Activated CD4-positive, alpha-beta T cell treated with anti-CD3 and anti-CD28 coated beads, Interleukin-2, Interleukin-4, amounts not matched to agents 100 ng/mL and 50 ng/mL, durations not matched to agents 16 hours and 8 hours (primary cell): ENCODE results near the gene CACNA2D2.

Experiments used
- DNase-seq: peaks from one replicate; pipeline ENCODE4 v3.0.0-alpha.2; 2020; ENCODE audit warnings: low spot score

The CACNA2D2 gene

DNA sequence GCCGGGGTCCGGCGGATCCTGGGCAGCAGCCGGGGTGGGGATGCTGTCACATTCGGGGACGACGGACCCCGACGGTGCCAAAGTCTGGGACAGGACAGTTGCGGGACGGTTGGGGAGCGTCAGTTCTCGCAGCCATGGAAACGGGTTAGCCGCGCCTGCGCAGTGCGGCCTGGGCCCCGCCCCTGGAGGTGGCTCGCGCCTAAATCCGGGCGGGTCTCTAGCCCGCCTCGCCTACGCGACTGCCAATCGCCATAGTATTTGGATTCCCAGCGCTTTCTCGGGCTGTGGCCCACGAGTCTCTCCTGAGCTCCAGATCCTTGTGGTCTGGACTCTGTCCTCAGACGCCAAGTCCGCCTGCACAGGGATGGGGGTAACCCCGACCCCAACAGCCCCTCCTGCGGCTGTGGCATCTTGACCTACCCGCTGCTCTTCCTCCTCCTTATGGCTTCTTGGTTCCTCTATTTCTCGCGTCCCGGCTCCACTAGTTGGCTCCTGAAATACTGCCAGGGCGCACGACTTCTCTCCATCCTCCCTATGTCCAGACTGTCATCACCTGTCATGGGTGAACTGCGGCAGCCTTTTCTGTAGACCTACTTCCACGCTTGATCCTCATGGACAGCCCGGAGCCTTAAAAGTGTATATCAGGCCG, 157.7 kb downstream of the CACNA2D2 start, which contains the start of gene ZMYND10:
Gene ZMYND10, minus strand, starts transcription at position 147 of the 649 bp plus-strand sequence. CDS start 153 bp downstream, outside the sequence.
- peak; percentile 83 for DNase-seq

DNA sequence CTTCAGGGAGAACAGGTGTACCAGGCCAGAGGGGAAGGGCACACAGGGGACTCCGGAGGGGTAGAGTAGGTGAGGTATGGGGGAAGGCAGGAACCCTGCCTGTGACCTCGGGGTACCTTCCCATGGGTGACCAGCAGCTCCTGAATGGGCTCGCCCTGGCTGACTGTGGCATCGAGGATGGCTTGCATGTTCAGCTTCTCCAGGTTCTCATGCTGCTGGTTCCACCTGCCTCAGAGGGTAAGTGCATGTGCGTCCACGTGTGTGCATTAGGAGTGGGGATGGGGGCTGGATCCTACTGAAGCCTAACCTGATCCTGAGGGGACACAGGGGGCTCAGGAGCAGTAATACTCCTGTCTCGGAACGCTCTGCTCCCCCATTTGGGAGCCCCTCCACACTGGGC, 158.4 kb downstream of the CACNA2D2 start:
- no peak for DNase-seq

DNA sequence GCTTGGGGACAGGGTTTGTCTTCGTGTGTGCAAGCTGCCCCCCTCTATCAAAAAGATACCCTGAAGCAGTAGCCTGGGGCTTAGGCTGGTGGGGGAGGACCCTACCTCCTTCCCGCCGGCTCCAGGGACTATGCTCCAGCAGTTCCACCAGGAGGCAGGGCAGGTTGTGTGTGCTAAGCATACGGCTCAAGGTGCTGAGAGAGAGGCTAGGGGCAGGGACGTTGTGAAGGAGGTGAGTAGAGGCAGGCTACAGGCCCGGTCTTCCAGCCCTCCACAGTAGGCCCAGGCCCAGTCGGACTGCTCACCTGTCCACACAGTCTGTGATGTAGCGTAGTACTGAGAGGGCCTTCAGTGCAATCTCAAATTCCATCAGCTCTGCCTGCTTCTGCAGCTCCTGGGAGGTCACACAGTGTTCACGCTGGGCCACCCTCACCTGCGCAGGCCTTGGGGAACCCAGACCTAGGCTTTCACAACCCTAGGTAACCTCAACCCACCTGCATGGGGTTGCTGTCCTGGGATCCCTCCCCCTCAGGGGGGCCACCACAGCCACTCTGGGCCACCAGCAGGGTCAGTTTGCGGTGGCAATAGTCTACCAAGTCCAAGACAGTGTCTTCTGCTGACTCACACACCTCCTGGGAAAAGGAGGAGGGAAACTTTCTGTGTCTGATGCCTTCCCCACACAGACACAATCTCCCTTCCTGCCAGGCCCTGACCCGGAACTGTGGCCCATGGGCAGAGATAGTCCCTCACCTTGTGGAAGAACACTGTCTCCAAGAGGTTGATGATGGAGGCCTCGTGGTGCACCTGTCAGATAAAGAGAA, 160.4 kb downstream of the CACNA2D2 start:
- no peak for DNase-seq

DNA sequence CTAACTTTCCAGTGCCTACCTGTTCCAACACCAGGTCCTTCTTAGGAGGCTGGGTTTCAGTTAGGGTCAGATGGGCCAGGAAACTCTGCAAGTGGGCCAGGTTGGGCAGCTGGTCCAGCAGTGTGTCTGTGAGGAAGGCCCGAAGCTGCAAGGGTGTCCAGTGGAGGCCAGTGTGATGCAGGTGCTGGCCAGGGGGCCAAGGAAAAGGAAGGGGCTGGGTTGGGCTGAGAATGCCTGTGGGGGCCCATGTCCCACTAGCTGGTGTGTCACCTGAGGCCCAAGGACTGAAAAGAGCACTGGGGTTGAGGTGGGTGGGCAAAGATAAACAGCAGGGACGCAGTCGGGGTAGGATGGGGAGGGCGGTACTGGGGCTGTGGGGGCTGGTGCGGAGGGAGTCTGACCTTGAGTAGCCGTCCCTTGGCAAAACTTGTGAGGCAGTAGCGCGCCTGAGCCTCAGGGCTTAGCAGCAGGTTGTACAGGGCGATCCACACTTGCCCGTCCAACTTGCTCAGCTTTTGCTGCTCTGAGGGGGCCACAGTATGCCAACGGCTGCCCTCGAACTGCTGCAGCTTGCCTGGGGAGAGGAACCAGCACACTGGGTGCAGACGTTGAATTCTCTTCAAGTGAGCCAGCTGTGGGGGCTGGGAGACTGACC, 161.3 kb downstream of the CACNA2D2 start:
- no peak for DNase-seq

DNA sequence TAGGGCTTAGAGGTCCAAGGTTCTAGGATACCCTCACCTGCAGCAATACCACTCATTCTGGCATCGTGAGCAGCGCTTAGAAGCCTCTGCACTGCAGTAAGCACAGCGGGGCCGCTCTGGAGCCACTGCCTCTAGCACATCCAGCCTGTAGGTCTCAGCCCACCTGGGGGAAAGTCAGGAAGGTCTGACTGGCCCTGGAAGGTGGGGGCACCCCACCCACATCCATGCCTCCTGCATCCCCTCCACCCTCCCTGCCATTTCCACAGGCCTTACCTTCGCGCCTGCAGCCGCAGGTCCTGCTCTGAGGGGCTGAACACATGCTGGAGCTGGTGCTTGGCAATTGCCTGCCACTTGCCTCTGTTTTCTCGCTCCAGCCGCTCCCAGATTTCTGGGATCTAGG, 161.9 kb downstream of the CACNA2D2 start:
- no peak for DNase-seq

DNA sequence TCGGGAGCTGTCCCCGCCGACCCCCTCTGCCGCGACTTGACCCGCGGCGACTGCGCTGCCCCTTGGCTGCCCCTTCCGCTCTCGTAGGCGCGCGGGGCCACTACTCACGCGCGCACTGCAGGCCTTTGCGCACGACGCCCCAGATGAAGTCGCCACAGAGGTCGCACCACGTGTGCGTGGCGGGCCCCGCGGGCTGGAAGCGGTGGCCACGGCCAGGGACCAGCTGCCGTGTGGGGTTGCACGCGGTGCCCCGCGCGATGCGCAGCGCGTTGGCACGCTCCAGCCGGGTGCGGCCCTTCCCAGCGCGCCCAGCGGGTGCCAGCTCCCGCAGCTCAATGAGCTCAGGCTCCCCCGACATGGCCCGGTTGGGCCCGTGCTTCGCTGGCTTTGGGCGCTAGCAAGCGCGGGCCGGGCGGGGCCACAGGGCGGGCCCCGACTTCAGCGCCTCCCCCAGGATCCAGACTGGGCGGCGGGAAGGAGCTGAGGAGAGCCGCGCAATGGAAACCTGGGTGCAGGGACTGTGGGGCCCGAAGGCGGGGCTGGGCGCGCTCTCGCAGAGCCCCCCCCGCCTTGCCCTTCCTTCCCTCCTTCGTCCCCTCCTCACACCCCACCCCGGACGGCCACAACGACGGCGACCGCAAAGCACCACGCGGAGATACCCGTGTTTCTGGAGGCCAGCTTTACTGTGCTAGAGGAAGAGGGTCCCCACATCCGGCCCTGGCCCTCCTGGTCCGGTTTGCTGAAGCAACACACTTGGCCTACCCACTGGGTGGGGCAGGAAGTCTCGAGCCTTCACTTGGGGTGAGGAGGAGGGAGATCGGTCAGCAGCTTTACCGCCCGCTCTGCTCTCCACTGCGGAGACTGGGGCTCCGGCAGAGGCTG, 162.7 kb downstream of the CACNA2D2 start, which contains the start of gene RASSF1:
Gene RASSF1, minus strand, starts transcription at position 389 of the 882 bp plus-strand sequence. Its CDS starts 31 bp downstream, at position 358.
- peak; percentile 85 for DNase-seq

DNA sequence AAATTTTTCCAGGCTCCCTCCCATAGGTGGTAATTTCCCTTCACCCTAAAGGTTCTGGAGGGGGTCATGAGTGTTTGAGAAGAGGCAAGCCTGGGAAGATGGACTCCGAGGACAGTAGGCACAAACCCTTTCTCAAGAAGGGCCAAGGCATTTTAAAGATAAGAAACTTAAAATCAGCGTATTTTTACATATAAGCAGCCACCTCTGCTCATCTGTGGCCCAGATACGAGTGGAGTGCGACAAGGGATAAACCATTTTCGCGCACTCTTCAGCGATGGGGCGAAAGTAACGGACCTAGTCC, 163.3 kb downstream of the CACNA2D2 start:
- DNase-seq: no peak

DNA sequence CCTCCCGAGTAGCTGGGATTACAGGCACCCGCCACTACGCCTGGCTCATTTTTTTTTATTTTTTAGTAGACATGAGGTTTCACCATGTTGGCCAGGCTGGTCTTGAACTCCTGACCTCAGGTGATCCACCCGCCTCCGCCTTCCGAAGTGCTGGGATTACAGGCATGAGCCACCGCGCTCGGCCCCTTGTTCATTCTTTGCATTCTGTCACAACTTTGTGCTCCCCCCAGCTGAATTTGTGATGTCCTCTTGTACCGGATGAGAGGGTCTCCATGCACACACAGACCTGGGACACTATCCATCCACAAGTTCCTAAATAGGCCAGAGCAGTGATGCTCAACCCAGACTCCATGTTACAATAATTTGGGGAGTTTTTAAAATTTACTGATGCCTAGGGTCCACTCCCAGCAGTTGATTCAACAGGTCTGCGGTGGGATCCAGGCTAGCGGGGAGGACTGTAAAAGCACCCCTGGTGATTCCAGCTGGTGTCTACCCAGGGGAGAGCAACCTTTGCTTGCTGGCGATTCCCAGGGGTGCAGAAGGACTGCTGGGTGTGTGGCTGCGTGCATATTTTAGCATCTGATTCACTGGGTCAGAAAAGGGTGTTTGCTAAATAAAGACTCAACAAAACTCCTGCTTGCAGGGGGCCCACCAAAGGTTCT, 163.8 kb downstream of the CACNA2D2 start:
- DNase-seq: no peak

DNA sequence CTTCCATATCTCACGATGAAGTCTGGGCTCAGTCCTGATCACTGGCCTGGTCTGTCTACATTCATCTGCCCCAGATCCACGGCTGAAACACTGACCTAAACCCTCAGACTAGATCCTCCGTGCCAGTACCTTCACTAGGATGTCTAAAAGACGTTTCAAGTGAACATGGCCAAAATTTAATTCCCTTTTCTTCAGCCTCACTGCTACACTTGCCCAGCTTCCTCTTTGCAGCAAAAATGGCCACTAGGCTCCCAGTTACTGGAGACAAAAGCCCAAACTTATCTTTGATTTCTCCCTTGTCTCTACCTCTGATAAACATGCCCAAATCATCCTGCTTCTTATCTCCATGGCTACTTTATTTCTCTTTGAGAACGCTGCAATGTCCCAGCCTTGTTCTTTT, 164.5 kb downstream of the CACNA2D2 start:
- no peak for DNase-seq

DNA sequence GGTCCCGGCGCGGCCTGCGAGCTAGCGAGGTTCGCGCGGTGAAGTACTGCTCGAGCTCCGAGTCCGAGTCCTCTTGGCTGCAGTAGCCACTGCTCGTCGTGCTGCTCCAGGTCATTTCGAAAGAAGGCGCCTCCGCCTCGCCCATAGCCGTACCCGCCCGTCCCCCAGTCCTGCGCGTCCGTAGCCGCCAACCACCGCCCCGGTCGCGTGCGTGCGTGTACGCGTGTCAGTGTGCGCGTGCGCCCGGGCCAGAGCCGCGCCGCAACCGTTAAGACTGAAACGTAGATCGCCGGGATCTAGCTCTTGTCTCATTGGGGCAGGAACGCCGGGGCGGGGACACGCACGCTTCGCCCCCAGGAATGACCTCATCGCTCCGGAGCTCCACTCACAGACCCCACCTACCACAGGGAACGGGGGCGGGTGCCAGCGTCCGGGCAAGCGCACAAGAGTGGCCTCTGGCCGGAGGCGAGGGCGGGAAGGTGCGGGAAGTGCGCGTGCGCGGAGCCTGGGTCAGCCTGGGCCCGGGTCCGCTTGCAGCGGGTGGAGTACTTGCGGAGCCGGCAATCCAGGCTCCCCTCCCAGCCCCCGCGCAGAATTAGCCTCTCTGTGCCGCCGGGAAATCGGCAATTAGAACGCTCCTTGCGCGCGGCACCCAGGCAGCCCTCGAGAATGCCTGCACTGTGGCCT, 166.1 kb downstream of the CACNA2D2 start:
- peak; percentile 99 for DNase-seq

DNA sequence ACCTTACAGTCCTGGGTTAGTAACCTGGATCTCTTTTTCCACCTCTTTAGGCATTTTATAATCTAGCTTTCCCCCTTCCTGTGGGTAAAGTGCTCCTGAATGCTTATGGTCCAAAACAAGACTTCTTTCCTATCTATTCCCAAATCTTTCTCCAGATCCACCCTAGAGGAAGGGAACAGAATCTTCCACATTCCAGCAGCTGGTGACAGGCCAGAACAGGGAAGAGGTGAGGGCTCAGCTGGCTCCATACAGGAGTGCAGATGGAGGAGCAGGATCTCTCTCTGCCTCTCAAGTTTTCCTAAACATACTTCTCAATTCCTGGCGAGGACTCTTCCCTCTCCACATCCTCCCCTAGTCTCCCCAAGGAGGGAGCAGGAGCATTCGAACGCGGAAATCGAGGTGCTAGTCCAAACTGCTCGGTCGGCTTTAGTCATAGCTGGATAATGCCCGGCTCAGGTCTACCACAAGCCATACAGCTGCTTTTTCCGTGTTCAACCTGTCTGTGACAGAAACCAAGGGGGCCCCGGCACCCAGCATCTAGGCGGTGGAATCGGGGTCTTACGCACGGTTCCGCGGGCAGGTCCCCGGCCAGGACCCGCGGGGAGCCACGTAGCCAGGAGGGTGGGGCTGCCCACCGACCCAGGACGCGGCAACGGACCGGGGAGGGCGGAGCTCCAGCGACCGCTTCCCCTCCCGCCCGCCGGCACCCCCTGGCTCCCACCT, 166.8 kb downstream of the CACNA2D2 start:
- DNase-seq: peak; percentile 70

DNA sequence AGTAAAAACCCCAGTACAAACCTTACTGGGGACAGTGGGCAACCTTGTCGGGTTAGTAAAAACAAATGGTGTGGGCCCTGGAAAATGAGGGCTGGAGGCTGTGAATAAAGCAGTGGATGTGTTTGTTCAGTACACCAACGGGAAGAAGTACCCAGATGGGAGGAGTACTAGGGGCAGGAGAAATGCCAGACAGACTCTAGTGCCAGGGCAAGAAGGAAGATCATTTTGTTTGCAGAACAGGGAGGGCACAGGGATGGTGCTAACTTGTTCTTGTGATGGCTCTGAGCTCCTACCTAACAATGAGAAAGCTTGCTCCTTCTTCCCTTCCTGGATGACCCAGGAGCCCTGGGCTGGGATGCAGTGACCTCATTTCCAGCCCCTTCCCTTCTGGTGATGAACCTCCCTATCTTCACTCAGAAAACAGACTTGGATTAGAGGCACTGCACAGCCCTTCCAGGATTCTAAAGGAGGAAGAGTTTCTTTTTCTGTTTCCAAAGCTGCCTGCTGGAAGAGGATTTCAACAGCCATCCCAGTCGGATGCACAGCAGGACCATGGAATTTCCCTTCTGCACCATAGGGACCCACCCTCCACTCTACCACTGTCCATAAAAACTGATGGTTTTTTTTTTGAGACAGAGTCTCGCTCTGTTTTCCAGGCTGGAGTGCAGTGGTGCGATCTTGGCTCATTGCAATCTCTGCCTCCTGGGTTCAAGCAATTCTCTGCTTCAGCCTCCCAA, 168.9 kb downstream of the CACNA2D2 start:
- no peak for DNase-seq

DNA sequence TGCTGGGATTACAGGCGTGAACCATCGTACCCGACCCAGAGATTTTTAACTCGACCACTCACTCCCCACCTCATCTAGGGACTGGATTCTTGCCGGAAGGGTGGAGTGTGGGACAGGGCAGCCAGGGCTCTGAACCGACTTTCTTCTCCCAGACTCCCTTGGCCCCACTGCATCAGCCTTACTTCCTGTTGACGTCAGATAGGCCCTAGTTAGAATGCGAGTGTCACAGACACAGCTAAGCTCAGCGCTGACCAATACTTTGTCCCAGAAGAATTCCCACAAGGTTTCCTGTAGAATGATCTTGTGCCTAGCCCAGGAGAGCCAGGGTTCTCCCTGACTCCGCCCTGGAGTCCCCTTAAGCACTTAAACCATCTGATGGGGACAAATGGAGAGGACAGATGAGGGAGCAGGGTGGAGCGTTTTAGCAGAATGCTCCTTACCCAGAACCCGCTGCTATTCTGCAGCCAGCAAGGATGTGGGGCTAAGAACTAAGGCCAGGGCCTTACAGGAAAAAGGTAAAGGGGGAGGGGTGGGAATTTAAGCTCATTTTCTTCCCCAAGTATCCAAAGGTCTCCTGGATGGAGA, 169.6 kb downstream of the CACNA2D2 start:
- peak; percentile 31 for DNase-seq

DNA sequence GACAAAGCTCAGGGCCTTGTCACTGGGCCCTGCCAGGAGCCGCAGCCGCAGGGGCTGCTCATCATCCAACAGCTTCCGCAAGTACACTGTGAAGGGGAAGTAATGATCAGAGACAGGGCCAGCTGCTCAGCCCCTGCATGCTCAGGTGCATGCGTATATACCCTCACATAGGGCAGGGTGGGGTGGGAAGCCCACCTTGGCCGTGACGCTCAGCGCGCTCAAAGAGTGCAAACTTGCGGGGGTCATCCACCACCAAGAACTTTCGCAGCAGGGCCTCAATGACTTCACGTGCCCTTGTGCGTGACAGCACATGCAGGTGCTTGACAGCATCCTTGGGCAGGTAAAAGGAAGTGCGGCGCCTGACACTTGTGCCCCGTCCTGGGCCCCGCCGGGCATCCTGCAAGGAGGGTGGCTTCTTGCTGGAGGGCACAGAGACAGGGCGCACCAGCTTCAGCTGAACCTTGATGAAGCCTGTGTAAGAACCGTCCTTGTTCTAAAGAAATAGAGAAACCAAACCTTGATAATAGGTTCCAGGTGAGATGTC, 172.0 kb downstream of the CACNA2D2 start:
- DNase-seq: no peak

DNA sequence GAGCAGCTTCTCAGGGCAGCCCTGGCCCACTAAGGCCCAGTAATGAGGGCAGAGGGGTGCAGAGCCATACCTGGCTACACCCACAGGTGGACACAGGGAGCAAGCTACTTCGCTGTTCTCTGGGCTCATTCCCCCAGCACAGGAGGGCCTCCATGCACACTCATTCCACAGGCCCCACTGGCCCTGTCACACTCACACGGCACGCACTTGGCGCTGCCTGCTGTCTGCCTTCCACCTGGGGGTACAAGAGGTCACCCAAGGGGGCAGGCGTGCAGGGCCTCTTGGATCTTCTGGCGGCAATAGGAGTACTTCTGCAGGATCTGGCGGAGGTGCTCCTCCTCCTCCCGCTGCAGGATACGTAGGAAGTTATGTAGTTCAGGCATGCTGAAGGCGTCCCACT, 173.1 kb downstream of the CACNA2D2 start:
- DNase-seq: no peak

DNA sequence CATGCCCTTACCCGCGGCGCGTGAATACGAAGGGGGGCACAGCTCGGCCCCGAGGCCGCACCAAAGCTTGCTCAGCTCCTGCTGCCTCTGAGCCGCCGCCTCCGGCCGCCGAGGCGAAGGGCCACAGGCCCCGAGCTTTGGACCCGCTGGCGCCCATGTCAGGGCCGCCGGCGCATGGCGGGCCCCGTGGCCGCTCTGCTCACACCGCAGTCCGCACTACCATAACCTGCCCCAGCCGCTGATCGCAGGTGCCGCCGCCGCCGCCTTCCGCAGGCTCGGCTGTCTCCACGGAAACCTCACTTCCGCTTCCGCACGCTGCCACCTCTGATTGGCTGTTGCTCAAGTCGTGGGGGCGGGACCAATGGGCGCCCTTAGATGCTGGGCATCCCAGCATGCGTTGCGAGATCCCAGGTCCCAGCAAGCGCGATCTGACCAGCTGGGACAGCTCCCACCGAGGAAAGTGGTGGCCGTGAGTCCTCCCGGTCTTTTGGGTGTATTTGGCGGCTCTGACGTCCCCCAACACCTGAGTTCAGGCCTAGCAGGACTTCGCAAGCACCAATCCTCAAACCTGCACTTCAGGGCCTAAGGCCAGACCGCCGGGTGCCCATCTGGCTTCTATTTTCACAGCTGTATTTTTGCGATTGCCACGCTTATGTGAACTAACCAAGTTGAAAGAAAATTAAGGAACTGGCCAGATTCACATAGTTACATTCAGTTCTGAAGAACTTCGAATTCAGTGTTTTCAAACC, 175.3 kb downstream of the CACNA2D2 start, which contains the start of gene TUSC2:
Gene TUSC2, minus strand, starts transcription at position 281 of the 749 bp plus-strand sequence. Its CDS starts 124 bp downstream, at position 157.
- DNase-seq: peak; percentile 97

DNA sequence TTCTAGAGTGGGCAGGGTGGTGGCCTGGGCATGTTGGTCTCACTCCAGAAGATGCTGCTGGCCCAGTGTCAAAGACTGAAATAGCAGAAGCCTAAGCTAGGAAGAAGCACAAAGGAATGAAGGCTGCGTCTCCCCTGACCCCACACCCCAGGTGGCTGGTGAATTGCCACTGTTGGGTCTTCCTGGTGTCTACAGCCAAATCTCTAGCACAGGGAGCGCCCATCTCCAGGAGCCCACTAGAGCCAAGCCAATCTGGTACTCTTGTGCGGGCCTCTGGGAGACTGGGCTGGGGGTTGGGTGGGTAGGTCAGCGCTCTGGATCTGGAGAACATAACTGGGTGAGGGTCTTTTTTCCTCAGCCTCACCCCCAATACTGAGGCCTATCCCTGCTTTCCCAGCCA, 176.3 kb downstream of the CACNA2D2 start:
- no peak for DNase-seq

DNA sequence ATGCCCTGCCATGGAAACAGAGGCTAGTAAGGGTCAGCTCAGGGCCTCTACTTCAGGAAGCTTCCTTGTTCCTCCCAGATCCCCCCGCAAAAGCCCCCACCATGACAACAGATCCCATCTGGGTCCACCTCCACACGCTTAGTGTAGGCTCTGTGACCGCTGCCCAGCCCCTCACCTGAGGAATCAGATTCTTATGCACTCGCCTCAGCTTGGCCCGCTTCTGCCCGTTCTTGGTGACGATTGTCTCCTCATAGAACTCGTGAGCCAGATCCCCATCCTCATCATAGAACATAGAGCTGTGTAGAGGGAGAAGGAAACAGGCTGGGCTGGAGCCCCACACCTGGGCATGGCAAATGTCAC, 177.3 kb downstream of the CACNA2D2 start:
- DNase-seq: no peak
